Uterus (tissue), 2 donors: ENCODE measurements around the gene MRPS31.

ENCODE experiments used
- CTCF ChIP-seq, 4 experiments: fragments of 200-600 bp in 2 of 4; fragments of 450-650 bp in 2 of 4; sonication (generic) in 2 of 4; IDR thresholded peaks; one replicate each; pipeline ENCODE4 v1.5.1; 2016 to 2019; ENCODE audit warnings: antibody characterized with exemption in 4 of 4, mild to moderate bottlenecking in 2 of 4, moderate library complexity in 1 of 4
- POLR2A ChIP-seq, 2 donors: fragments of 450-650 bp; IDR thresholded peaks; one replicate each; pipeline ENCODE4 v1.6.1; 2016; ENCODE audit warnings: antibody characterized with exemption in 2 of 2, mild to moderate bottlenecking in 1 of 2, moderate library complexity in 1 of 2

GRCh38 chr13:40784540-40784939 lies 13.6 kb upstream of the MRPS31 start:
- TF ChIP-seq CTCF (IDR thresholded peaks at IDR 0.05) (no peak), POLR2A (IDR thresholded peaks at IDR 0.05) (no peak)
